Hepatocyte (in vitro differentiated cells): ENCODE measurements around the gene KIF5B. TPM values are rescaled to one million over a fixed set of nuclear protein-coding genes. Genes with fewer than 3 reads are reported as not detected.
"Not testable (repeated sequence)": the region's sequence is repeated elsewhere in the genome, so short reads cannot be mapped to it uniquely, and the experiment has no call there.

ENCODE experiments used
- DNase-seq: peaks from one replicate; pipeline ENCODE4 v3.0.0-alpha.2; 2016; ENCODE audit warnings: low spot score
- H2AFZ ChIP-seq: fragments of 200-600 bp; sonication (generic); 2 replicates; pipeline ENCODE4 v1.6.0; 2016; ENCODE audit warnings: antibody characterized with exemption, mild to moderate bottlenecking
- H3K27ac ChIP-seq: fragments of 200-600 bp; sonication (generic); 2 replicates; pipeline ENCODE4 v1.5.1; 2016; ENCODE audit warnings: mild to moderate bottlenecking
- H3K27me3 ChIP-seq: fragments of 200-600 bp; sonication (generic); 2 replicates; pipeline ENCODE4 v1.6.1; 2016
- H3K36me3 ChIP-seq: fragments of 200-600 bp; sonication (generic); replicated peaks from 2 replicates; pipeline ENCODE4 v1.5.1; 2016; ENCODE audit warnings: low read depth; ENCODE audit not compliant: insufficient read depth
- H3K4me1 ChIP-seq: fragments of 200-600 bp; sonication (generic); 2 replicates; pipeline ENCODE4 v1.5.1; 2016; ENCODE audit warnings: mild to moderate bottlenecking, moderate library complexity; ENCODE audit not compliant: insufficient read depth
- H3K4me2 ChIP-seq: fragments of 200-600 bp; sonication (generic); 2 replicates; pipeline ENCODE4 v1.6.0; 2016
- H3K4me3 ChIP-seq: fragments of 200-600 bp; sonication (generic); 2 replicates; pipeline ENCODE4 v1.5.1; 2016; ENCODE audit warnings: mild to moderate bottlenecking
- H3K79me2 ChIP-seq: fragments of 200-600 bp; sonication (generic); 2 replicates; pipeline ENCODE4 v1.6.0; 2017; ENCODE audit warnings: mild to moderate bottlenecking
- H3K9me2 ChIP-seq: fragments of 200-600 bp; sonication (generic); replicated peaks from 2 replicates; pipeline ENCODE4 v1.6.0; 2017; ENCODE audit warnings: mild to moderate bottlenecking; ENCODE audit not compliant: insufficient read depth
- H3K9me3 ChIP-seq: fragments of 200-600 bp; sonication (generic); 2 replicates; pipeline ENCODE4 v1.5.1; 2016; ENCODE audit warnings: low read depth, mild to moderate bottlenecking
- H4K20me1 ChIP-seq: fragments of 200-600 bp; sonication (generic); 2 replicates; pipeline ENCODE4 v1.6.0; 2016; ENCODE audit warnings: mild to moderate bottlenecking; ENCODE audit not compliant: insufficient read depth, poor library complexity, severe bottlenecking
- EZH2 ChIP-seq: fragments of 200-600 bp; sonication (generic); IDR thresholded peaks from 2 replicates; pipeline ENCODE4 v1.6.1; 2016; ENCODE audit warnings: antibody characterized with exemption, mild to moderate bottlenecking, borderline replicate concordance
- EZH2phosphoT487 ChIP-seq: fragments of 200-600 bp; sonication (generic); IDR thresholded peaks from one replicate; pipeline ENCODE4 v1.6.1; 2018; ENCODE audit warnings: antibody characterized with exemption, mild to moderate bottlenecking, low read depth, moderate library complexity; ENCODE audit not compliant: unreplicated experiment, severe bottlenecking
- WGBS: methylation state at CpG from one replicate; pipeline ENCODE4 v1.1.6; 2016; ENCODE audit warnings: low lambda C conversion rate; ENCODE audit errors: missing lambda C conversion rate; 5-methylcytosine and 5-hydroxymethylcytosine counted together
- polyA plus RNA-seq: library from polyadenylated mRNA; unstranded; fragments of >200 nt; fragmentation: Nextera tagmentation; extraction: Ambion mirVana; gene quantifications from 2 replicates; pipeline ENCODE4 v1.2.1, GENCODE V29; 2016
- total RNA-seq: library from RNA; depleted of rRNA; stranded (reverse); fragments of >200 nt; gene quantifications from 2 replicates; pipeline ENCODE4 v1.2.3, GENCODE V29; 2014
- TF ChIP-seq, protein P1 (sequence below): fragments of 200-600 bp; sonication (generic); IDR thresholded peaks from 2 replicates; pipeline ENCODE4 v1.5.1; 2016; ENCODE audit warnings: antibody characterized with exemption, mild to moderate bottlenecking; ENCODE audit not compliant: poor library complexity

KIF5B gene
- total and polyA plus RNA-seq, 2 experiments from 2014 or later = 51.6 to 141 TPM

DNA sequence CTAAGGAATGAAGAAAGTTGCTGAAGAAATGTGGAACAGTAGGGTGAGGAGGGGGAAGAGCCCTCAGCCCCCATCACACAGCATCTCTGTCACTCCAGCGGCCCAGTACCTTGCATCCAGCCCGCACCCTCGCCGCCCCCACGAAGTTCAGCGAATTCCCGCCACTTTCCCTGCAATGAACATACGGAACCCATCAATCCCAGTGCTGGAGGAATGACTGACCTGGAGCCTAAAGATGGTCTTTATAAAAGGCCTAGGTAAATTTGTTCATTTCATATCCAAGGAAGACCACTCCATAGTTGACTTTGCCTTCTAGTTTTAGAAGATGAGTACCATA is 779 bp upstream of the KIF5B start:
- H3K27ac ChIP-seq = peak overlapping the region; percentile 99
- 85% methylated on average over 8 of the region's 8 CpGs for WGBS
- H2AFZ ChIP-seq = peak overlapping the region; percentile 94

DNA sequence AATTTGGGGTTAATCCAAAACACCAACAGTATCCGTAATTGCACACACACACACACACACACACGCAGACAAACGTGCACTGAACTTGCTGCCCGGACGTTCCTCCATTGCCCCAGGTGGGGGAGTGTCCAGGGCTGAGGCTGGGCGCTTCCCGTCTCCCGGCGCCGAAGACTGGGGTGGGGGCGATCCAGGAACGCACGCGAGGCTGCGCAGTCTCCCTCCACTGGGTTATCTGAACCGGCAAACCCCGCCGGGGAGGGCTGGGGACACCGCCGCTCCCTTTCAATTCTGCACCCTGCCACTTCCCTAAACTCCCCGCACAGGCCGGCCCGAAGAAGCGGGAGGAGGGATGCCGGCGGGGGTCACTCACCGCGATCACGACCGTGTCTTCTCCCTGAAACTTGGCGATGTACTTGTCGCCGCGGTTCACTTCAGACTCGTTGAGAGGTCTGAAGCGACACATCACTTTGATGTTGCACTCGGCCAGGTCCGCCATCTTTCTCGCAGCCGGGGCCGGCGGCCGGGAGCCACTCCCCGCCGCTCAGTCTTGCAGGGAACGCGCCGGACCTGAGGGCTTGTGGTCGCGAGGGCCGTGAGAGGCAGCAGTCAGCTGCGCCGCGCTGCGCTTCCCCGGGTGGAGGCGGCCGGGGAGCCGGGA is 618 bp downstream of the KIF5B start:
- H3K9me2 ChIP-seq = no peaks in the 10 kb centered on the region
- peak overlapping the region; percentile 78 for H3K4me2 ChIP-seq
- H2AFZ ChIP-seq = peak overlapping the region; percentile 94
- H3K9me3 ChIP-seq = no peaks in the 10 kb centered on the region
- H4K20me1 ChIP-seq = peaks cover 47% of the 10 kb centered on the region
- H3K4me1 ChIP-seq = peaks cover 53% of the 10 kb centered on the region
- peak; percentile 89 for DNase-seq
- H3K79me2 ChIP-seq = peaks cover 54% of the 10 kb centered on the region
- H3K36me3 ChIP-seq = no peaks in the 10 kb centered on the region
- peak overlapping the region; percentile 99 for H3K27ac ChIP-seq
- TF ChIP-seq, protein P1, sequence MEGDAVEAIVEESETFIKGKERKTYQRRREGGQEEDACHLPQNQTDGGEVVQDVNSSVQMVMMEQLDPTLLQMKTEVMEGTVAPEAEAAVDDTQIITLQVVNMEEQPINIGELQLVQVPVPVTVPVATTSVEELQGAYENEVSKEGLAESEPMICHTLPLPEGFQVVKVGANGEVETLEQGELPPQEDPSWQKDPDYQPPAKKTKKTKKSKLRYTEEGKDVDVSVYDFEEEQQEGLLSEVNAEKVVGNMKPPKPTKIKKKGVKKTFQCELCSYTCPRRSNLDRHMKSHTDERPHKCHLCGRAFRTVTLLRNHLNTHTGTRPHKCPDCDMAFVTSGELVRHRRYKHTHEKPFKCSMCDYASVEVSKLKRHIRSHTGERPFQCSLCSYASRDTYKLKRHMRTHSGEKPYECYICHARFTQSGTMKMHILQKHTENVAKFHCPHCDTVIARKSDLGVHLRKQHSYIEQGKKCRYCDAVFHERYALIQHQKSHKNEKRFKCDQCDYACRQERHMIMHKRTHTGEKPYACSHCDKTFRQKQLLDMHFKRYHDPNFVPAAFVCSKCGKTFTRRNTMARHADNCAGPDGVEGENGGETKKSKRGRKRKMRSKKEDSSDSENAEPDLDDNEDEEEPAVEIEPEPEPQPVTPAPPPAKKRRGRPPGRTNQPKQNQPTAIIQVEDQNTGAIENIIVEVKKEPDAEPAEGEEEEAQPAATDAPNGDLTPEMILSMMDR = no peak
- TF ChIP-seq EZH2 (no peak), EZH2phosphoT487 (no peak)
- no peaks in the 10 kb centered on the region for H3K27me3 ChIP-seq
- H3K4me3 ChIP-seq = peak overlapping the region; percentile 91
- 1% methylated on average over 59 of the region's 59 CpGs for WGBS

More for the DNA sequence above, 779 bp upstream of the KIF5B start:
- Histone ChIP-seq H3K36me3 (no peaks in the 10 kb centered on the region), H3K27me3 (no peaks in the 10 kb centered on the region), H3K4me1 (peaks cover 40% of the 10 kb centered on the region), H3K4me2 (peak overlapping the region; percentile 78), H3K9me2 (no peaks in the 10 kb centered on the region), H3K4me3 (no peak overlapping the region), H3K9me3 (no peaks in the 10 kb centered on the region), H4K20me1 (peaks cover 33% of the 10 kb centered on the region), H3K79me2 (peaks cover 40% of the 10 kb centered on the region)
- no peak for DNase-seq
- TF ChIP-seq EZH2phosphoT487 = no peak
- no peak for TF ChIP-seq EZH2
- TF ChIP-seq, protein P1 = no peak

DNA sequence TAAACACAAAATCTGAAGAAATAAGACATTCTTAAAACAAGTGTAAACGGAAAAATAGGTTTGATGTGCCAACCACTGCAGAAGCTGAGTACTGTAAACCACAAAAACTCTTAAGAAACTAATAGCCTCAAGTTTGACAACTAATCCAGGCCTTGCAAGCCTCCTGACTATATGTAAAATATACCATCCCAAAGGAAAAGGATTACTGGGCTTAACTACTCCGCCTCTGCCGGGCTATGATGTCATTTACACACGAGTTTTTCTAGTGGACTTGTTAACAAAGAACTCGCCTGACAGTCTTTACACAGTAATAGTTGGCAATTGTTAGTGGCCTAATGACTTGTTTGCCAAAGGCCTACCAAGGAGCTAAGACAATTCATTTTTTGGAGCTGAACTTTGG is 2.1 kb downstream of the KIF5B start:
- H3K4me1 ChIP-seq = peaks cover 50% of the 10 kb centered on the region
- DNase-seq = peak; percentile 63

DNA sequence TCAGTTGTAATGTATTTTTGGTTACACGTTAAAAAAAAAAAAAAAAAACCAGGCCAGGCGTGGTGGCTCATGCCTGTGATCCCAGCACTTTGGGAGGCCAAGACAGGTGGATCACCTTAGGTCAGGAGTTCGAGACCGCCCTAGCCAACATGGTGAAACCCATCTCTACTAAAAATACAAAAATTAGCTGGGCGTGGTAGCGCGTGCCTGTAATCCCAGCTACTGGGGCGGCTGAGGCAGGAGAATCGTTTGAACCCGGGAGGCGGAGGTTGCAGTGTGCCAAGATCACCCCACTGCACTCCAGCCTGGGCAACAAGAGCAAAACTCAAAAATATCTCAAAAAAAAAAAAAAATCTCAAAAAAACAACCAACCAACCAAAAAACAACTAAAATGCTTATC is 2.8 kb downstream of the KIF5B start:
- Histone ChIP-seq H3K27ac (peak overlapping the region; percentile 99), H3K4me1 (peaks cover 46% of the 10 kb centered on the region), H4K20me1 (peaks cover 69% of the 10 kb centered on the region), H3K79me2 (peaks cover 76% of the 10 kb centered on the region), H3K4me3 (peak overlapping the region; percentile 91), H3K4me2 (peak overlapping the region; percentile 78)
- H3K9me2 ChIP-seq, DNase-seq, H3K27me3 ChIP-seq, H2AFZ ChIP-seq, H3K36me3 ChIP-seq, H3K9me3 ChIP-seq: not testable (repeated sequence)
- 72% methylated on average over 11 of the region's 11 CpGs for WGBS

More for the DNA sequence above, 2.1 kb downstream of the KIF5B start:
- H3K27ac ChIP-seq = peak overlapping the region; percentile 99
- peaks cover 69% of the 10 kb centered on the region for H3K79me2 ChIP-seq
- peak overlapping the region; percentile 91 for H3K4me3 ChIP-seq
- no peaks in the 10 kb centered on the region for H3K27me3 ChIP-seq
- H3K4me2 ChIP-seq = peak overlapping the region; percentile 78
- 3% methylated on average over 5 of the region's 5 CpGs for WGBS
- TF ChIP-seq EZH2 (no peak), EZH2phosphoT487 (no peak)
- TF ChIP-seq, protein P1 = no peak
- H2AFZ ChIP-seq = no peak overlapping the region
- no peaks in the 10 kb centered on the region for H3K9me2 ChIP-seq
- peaks cover 62% of the 10 kb centered on the region for H4K20me1 ChIP-seq
- no peaks in the 10 kb centered on the region for H3K36me3 ChIP-seq
- H3K9me3 ChIP-seq = no peaks in the 10 kb centered on the region
